Esophagus squamous epithelium (tissue), 5 donors: ENCODE data around the gene BAIAP2. TPM values are rescaled to one million over a fixed set of nuclear protein-coding genes. Genes with fewer than 3 reads are reported as not detected.

Experiments used
- DNase-seq: peaks from one replicate; lab custom pipeline; 2025; lab: John Stamatoyannopoulos, UW
- H3K27ac ChIP-seq, 4 donors: fragments of 200-600 bp; sonication (generic); one replicate each; pipeline ENCODE4 v1.5.1; 2016 to 2019; ENCODE audit warnings: mild to moderate bottlenecking in 1 of 4
- H3K27me3 ChIP-seq, 4 donors: fragments of 200-600 bp; sonication (generic); 1 replicate in 3 of 4; 2 replicates in 1 of 4; pipeline versions ENCODE4 v1.5.1 to v1.6.0; 2017 to 2021; ENCODE audit warnings: antibody characterized with exemption in 1 of 4
- H3K36me3 ChIP-seq, 3 donors: fragments of 200-600 bp; sonication (generic); one replicate each; pipeline ENCODE4 v1.5.1; 2016 to 2019
- H3K4me1 ChIP-seq, 3 donors: fragments of 200-600 bp; sonication (generic); one replicate each; pipeline ENCODE4 v1.5.1; 2017 to 2019
- H3K4me3 ChIP-seq, 4 donors: fragments of 200-600 bp; sonication (generic); 1 replicate in 3 of 4; 2 replicates in 1 of 4; pipeline ENCODE4 v1.5.1; 2016 to 2019; ENCODE audit warnings: mild to moderate bottlenecking in 2 of 4, moderate library complexity in 1 of 4
- H3K9me3 ChIP-seq, 3 donors: fragments of 200-600 bp; sonication (generic); one replicate each; pipeline ENCODE4 v1.5.1; 2016 to 2019
- POLR2A ChIP-seq, 4 donors: fragments of 450-650 bp; IDR thresholded peaks; one replicate each; pipeline ENCODE4 v1.6.1; 2017; ENCODE audit warnings: antibody characterized with exemption in 4 of 4, mild to moderate bottlenecking in 4 of 4, moderate library complexity in 3 of 4
- WGBS, 2 donors: methylation state at CpG; one replicate each; pipeline ENCODE4 v1.1.5; 2018; 5-methylcytosine and 5-hydroxymethylcytosine counted together
- intact Hi-C: fragments of 100-400 bp; cut with DNase I; formaldehyde crosslinking; loops from one replicate; pipeline ENCODE4 v1.15.0; 2022
- total RNA-seq, 4 donors: library from RNA; depleted of rRNA; stranded (reverse); fragments of >200 nt; gene quantifications; one replicate each; pipeline ENCODE4 v1.1.0, GENCODE V29; 2016
- TF ChIP-seq, protein P1 (sequence below), 6 experiments: fragments of 450-650 bp in 4 of 6; fragments of 200-600 bp in 2 of 6; sonication (generic) in 2 of 6; IDR thresholded peaks; one replicate each; pipeline ENCODE4 v1.5.1; 2016 to 2019; ENCODE audit warnings: antibody characterized with exemption in 6 of 6, mild to moderate bottlenecking in 4 of 6, moderate library complexity in 4 of 6
- donor health status: DM: yes; HTN: yes; CAD: no.

BAIAP2 gene
- total RNA-seq, 4 donors from 2014 or later: 87.8 to 175 (median 105) TPM

DNA sequence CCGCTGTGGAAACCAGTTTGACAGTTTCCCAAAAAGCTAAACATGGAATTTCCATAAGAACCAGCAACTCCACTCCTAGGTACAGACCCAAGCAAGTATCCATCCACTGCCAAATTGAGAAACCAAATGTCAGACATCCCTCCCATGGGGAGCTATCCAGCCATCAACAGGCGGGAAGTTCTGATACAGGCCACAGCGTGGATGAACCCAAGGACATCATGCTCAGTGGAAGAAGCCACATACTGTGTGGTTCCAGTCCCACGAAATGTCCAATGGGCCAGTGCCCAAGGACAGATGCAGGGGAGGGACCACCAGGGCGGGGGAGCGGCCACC is 12.6 kb upstream of the BAIAP2 start:
- no peak for TF ChIP-seq POLR2A (IDR thresholded peaks at IDR 0.05)
- TF ChIP-seq, protein P1, sequence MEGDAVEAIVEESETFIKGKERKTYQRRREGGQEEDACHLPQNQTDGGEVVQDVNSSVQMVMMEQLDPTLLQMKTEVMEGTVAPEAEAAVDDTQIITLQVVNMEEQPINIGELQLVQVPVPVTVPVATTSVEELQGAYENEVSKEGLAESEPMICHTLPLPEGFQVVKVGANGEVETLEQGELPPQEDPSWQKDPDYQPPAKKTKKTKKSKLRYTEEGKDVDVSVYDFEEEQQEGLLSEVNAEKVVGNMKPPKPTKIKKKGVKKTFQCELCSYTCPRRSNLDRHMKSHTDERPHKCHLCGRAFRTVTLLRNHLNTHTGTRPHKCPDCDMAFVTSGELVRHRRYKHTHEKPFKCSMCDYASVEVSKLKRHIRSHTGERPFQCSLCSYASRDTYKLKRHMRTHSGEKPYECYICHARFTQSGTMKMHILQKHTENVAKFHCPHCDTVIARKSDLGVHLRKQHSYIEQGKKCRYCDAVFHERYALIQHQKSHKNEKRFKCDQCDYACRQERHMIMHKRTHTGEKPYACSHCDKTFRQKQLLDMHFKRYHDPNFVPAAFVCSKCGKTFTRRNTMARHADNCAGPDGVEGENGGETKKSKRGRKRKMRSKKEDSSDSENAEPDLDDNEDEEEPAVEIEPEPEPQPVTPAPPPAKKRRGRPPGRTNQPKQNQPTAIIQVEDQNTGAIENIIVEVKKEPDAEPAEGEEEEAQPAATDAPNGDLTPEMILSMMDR (IDR thresholded peaks at IDR 0.05): no peak
- no peak for DNase-seq
- 84 to 97% methylated on average over 3 to 4 of the region's 6 CpGs for WGBS, 2 donors
- Histone ChIP-seq H3K36me3 (no peaks in the 10 kb centered on the region), H3K9me3 (no peaks in the 10 kb centered on the region), H3K4me1 (peaks cover 32 to 87% (median 44%) of the 10 kb centered on the region in 3 donors), H3K27me3 (peaks cover 0 to 29% (median 0%) of the 10 kb centered on the region in 4 donors), H3K27ac (peak overlapping the region in 1 of 4 donors; percentile 1), H3K4me3 (no peak overlapping the region)
- intact Hi-C loops: loop anchor here (10.0 kb wide), 1 partner anchor 72 kb away; no protein-coding TSS in a partner anchor

DNA sequence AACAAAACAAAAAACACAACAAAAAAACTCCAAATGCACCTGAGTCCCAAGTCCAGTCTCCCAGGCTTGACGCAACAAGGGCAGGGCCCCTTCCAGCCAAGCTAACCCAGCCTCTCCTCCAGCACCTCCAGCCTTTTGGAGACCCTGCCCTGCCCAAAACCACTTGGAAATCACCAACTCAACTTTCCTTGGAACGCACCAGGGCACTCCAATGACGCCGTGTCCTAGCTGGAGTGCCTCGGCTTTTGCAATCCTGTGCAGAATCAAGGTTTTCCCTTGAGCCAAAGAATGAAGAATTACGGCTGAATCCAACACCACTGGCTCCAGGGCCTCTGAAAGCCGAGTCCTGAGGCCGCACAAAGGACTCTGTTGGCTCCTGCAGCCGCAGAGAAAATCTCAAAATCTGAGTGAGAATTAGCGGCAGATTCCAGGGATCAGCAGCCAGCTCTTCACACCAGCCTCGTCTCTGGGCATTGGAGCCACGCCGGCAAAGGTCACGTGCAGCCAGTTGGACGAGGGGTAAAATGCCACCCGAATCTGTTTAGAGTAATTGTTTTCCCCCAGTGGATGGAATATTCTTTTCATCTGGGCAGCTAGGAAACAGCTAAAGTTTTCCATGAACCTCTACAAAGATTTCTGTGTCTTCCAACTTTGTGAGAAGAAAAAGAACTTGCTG is 9.7 kb upstream of the BAIAP2 start:
- Histone ChIP-seq H3K4me1 (peaks cover 26 to 72% (median 33%) of the 10 kb centered on the region in 3 donors), H3K27me3 (peaks cover 0 to 48% (median 4%) of the 10 kb centered on the region in 4 donors), H3K36me3 (no peaks in the 10 kb centered on the region), H3K4me3 (no peak overlapping the region), H3K27ac (no peak overlapping the region), H3K9me3 (no peaks in the 10 kb centered on the region)
- WGBS, 2 donors: 76 to 79% methylated on average over 11 of the region's 16 CpGs
- intact Hi-C loops: loop anchor here (10.0 kb wide), 1 partner anchor 70 kb away; no protein-coding TSS in a partner anchor
- DNase-seq: no peak
- no peak for TF ChIP-seq POLR2A (IDR thresholded peaks at IDR 0.05)
- TF ChIP-seq, protein P1 (IDR thresholded peaks at IDR 0.05): no peak

DNA sequence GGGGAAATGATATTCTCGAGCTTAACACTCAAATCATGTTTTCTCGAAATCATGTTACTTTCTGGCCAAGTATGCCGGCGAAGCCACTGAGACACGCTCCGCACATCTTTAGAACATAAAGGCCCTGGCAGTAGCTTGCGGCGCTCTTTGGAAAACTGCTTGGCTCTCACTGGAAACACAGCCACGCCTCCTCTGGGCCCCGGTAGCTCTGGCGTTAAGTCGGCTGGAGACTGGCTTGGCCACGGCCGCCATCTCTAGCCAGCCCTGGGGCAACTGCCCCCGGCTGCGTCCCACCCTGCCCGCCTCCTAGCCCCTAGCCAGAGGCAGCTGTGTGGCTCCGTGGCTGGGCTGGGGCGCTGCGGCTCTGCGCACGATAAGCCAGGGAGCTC is 9.2 kb upstream of the BAIAP2 start:
- H3K4me1 ChIP-seq: peaks cover 21 to 67% (median 28%) of the 10 kb centered on the region in 3 donors
- TF ChIP-seq, protein P1 (IDR thresholded peaks at IDR 0.05): no peak
- no peak for TF ChIP-seq POLR2A (IDR thresholded peaks at IDR 0.05)
- peaks cover 0 to 48% (median 4%) of the 10 kb centered on the region in 4 donors for H3K27me3 ChIP-seq
- 57 to 77% methylated on average over 4 to 10 of the region's 22 CpGs for WGBS, 2 donors
- no peaks in the 10 kb centered on the region for H3K9me3 ChIP-seq
- H3K36me3 ChIP-seq: no peaks in the 10 kb centered on the region
- no peak for DNase-seq
- no peak overlapping the region for H3K4me3 ChIP-seq
- intact Hi-C loops: loop anchor here (10.0 kb wide), 1 partner anchor 69 kb away; no protein-coding TSS in a partner anchor
- peak overlapping the region in 3 of 4 donors; percentile 6 to 52 (median 43) for H3K27ac ChIP-seq

DNA sequence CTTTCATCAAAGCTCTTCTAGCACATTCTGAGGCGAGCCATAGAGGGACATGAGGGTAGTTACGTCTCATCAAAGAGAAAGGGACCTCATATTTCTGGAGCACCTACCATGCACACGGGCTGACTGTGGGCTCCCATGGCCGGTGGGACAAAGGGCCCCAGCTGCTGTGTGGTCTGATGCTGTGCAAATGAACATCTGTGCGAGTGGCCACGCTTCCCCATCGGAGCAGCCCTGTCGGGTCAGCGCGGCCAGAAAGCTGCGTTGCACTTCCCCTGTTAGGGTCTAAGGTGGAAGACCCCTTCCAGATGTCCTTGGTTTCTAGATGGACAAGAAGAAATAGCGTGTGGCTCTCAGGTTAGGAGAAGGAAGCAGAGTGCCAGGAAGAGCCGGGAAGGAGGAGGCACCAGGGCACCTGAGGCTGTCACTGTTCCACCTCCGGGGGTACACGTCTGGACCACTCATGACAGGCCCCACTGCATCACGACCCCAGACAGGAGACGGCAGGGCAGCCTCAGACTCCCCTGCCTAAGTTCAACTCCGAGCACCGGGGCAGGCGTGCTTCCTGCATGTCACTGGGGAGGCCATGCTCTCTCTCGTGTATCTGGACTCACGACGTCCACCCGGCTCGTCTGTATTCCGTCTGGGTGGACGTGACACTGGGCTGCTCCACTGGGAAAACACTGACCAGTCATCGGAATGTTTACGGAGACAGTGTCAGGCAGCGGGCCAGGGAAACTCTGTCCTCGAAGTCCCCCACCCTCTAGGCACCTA is 8.5 kb upstream of the BAIAP2 start:
- H3K36me3 ChIP-seq: peaks cover 0 to 2% (median 0%) of the 10 kb centered on the region in 3 donors
- H3K27me3 ChIP-seq: peaks cover 0 to 48% (median 4%) of the 10 kb centered on the region in 4 donors
- intact Hi-C loops: loop anchor here (10.0 kb wide), 1 partner anchor 68 kb away; no protein-coding TSS in a partner anchor
- H3K4me3 ChIP-seq: no peak overlapping the region
- WGBS, 2 donors: 67 to 69% methylated on average over 11 to 27 of the region's 31 CpGs
- H3K4me1 ChIP-seq: peaks cover 13 to 67% (median 21%) of the 10 kb centered on the region in 3 donors
- TF ChIP-seq POLR2A (IDR thresholded peaks at IDR 0.05): no peak
- peak overlapping the region in 3 of 4 donors; percentile 6 to 52 (median 43) for H3K27ac ChIP-seq
- no peak for DNase-seq
- H3K9me3 ChIP-seq: no peaks in the 10 kb centered on the region

DNA sequence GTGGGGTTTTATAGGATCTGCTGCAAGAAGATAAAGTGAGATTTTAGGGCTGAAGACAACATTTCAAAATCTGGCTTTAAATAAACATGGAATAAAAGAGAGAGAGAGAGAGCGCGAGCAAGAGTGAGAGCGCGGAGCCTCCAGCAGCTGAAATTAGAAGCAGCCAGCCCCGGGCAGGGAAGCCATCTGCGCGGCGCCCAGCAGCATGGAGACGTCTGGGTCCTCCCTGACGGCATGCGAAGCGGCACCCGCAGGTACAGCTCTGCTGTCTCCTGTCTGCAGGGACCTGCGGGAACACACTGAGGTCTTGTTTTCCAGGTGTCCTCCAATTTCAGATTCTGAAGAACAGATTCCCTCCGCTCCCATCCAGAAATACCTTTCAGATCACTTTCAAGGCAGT is 7.9 kb upstream of the BAIAP2 start:
- Histone ChIP-seq H3K27ac (no peak overlapping the region), H3K4me3 (peak overlapping the region in 1 of 4 donors; percentile 34), H3K4me1 (peaks cover 9 to 67% (median 19%) of the 10 kb centered on the region in 3 donors), H3K27me3 (peaks cover 0 to 48% (median 4%) of the 10 kb centered on the region in 4 donors), H3K9me3 (no peaks in the 10 kb centered on the region), H3K36me3 (peaks cover 0 to 8% (median 0%) of the 10 kb centered on the region in 3 donors)
- no peak for DNase-seq
- 27 to 67% methylated on average over 12 to 14 of the region's 15 CpGs for WGBS, 2 donors
- intact Hi-C loops: loop anchor here (10.0 kb wide), 1 partner anchor 68 kb away; no protein-coding TSS in a partner anchor
- TF ChIP-seq, protein P1 (IDR thresholded peaks at IDR 0.05): no peak
- no peak for TF ChIP-seq POLR2A (IDR thresholded peaks at IDR 0.05)
